Smooth muscle cell of the brain vasculature (primary cell): ENCODE data around the gene ZNFX1.

ENCODE experiments used
- DNase-seq: peaks from one replicate; pipeline ENCODE4 v3.0.0-alpha.2; 2012; ENCODE audit warnings: low read depth, low spot score

ZNFX1 gene

DNA sequence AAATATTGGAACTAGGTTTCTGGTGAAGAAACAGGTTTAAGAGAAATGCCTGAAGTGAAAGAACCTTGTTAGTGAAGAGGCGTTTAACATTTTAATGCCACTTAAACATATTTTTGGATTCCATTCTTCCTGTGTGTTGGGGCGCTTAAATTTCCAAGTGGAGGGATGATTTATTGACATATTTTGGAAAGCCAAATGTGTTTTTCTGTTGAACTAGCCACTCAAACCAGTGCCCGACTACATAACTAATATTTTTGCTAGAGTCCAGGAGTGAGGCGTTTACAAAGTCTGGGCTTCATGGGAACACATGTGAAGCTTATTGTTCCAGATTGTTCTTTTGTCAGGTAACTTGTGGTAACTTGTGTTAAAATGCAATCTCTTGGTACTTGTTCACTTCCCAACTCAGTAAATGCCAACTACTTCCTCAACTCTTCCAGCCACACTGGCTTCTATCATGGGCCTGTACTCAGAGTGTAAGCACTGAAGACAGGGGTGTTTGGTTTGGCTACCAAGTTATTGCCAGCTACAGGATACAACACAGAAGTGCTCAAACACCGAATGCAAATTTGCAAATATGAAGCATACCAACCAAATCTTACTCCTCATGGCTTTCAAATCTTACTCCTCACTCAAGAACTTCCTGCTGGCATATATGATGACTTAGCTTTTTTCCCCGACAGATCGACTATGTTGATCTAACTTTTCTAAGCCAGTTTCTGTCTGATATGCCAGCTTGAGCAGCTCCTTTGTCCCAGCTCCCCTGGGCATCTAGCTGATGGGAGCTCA is 2.0 kb upstream of the ZNFX1 start:
- no peak for DNase-seq

DNA sequence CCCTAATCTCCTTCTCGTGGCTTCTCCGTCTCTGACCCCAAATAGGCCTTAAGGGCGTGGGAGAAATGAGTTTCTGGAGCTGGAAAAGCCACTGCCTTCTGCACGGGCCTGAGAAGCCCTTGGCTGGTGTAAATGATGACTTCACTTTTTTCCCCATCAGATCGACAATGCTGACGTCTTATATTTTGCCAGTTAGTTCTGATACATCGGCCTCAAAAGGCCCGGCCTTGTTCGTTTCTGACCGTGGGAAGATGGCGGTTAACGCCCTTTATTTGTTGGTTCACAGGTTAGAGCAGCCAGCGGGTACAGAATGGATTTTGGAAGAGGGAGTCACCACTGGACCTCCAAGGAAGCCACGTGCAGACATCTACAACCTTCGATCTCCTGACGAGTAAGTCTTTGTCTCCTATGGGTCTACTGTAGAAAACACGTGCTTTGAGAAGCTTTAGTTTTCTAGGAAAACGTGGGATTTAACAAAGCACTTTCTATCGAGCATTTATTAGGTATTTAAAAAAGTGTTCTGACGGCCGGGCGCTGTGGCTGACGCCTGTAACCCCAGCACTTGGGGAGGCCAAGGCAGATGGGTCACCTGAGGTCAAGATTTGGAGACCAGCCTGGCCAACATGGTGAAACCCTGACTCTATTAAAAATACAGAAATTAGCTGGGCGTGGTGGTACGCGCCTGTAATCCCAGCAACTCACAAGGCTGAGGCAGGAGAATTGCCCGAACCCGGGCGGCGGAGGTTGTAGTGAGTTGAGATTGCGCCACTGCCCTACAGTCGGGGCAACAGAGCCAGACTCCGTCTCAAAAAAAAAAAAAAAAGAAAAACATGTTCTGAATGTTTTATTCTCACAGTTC is 1.2 kb upstream of the ZNFX1 start:
- no peak for DNase-seq

DNA sequence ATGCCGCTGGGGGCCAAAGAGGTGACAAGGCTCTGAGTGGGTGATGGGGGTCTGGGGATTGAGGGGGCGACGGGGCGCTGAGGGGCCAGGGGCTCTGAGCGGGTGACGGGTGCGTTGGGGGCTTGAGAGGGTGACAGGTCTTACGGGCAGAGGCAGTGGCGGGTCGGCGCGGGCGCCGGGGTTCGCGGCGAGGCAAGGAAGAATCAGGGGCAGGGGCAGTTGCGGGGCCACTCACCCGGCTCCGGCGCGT is 146 bp downstream of the ZNFX1 start:
- DNase-seq = no peak

DNA sequence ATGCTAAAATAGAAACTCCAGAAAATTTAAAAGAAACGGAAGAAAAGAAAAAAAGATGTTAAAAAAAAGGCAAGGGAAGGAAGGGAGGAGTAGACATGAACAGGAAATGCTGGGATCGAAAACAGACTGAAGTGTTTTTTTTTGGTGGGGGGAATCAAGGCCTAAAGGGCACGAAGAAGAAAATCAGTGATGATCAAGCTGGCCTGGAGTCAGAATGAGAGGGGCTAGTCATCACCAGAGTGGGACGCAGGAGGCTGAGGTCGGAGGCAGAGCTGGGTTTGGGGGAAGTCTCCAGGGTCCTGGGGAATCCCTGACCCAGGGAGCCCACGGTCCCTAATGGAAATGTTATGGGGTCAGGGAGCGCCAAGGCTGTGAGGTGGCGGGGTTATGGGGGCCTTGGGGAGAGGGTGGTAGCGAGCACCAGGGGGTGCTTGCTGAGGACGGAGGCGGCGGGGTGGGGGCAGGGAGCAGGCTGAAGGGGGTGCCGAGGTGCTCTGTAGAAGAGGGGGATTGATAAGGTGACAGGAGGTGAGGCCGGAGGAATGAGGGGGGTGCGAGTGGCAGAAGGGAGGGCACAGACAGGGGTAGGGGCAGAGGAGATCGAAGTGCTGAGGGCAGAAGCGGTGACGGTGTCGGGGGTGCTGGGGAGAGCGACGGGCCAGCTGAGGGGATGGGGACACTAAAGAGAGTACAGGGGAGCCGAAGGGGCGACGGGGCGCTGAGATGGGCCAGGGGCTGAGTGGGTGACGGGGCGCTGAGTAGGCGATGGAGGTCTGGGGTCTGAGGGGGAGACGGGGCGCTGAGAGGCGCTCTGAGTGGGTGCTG is 684 bp downstream of the ZNFX1 start:
- DNase-seq = no peak

DNA sequence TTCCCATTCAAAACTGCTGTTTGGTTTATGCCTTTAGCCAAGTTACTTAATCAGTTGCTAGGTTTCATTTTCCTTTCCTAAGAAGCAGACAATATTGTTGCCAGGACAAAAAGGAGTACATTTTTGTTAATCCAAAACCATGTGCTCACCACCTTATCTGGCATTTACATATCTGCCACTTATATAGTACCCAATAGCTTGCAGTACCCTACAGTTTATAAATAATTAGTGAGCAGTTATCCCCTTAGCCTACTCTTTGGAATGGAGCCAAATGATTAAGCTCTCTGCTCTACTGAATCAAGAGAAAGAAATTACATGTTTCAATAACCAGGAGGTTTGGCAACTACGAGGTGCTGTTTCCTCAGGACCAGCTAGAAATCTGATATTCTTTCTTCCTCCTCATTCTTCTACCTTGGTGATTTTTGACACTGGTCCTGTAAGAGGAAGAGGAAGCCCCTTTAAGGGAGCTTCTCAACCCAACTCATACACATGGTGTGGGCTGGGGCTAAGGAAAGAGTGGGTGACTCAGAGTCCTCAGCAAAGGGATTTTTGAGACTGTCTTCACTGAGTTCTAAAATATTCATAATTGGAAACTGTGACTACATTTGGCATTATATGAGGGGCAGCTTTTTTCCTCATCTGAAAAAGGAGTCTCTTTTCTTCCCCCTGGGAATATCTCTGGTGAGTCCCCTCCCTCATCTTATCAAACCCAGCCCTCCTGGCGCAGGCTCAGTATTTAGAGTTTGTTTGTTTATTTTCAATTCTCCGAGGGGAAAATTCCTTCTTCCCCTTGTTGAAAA is 1.5 kb downstream of the ZNFX1 start:
- DNase-seq = no peak

DNA sequence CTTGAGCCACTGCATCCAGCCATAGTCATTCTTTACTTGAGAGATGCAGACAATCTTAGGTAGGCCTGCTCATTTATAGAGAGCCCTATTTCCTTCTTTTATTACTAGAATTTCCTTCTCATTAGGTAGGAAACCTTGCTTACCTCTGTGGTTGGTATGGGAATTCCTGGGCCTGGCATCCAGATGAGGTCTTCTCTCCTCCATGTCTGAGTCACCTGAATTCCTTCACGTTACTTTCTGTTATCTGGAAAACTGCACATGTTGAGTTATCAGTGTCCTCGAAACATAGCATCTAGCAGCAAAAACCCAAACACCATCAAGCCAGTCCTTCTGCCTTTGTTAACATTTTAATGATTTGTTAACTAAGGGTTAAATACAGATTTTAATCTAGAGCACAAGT is 2.2 kb downstream of the ZNFX1 start:
- DNase-seq = no peak

DNA sequence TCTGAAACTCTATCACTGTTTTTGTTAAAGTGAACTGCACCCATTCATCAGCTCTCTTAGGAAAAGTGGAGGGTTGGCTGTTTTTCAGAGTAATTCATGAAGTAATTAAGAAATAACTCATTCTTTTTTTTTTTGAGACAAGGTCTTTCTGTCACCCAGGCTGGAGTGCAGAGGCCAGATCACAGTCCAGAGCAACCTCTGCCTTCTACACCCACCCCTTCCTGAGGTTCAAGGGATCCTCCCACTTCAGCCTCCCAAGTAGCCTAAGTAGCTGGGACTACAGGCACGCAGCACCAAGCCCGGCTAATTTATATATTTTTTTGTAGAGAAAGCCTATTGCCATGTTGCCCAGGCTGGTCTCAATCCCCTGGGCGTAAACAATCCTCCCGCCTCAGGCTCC is 2.6 kb downstream of the ZNFX1 start:
- no peak for DNase-seq

DNA sequence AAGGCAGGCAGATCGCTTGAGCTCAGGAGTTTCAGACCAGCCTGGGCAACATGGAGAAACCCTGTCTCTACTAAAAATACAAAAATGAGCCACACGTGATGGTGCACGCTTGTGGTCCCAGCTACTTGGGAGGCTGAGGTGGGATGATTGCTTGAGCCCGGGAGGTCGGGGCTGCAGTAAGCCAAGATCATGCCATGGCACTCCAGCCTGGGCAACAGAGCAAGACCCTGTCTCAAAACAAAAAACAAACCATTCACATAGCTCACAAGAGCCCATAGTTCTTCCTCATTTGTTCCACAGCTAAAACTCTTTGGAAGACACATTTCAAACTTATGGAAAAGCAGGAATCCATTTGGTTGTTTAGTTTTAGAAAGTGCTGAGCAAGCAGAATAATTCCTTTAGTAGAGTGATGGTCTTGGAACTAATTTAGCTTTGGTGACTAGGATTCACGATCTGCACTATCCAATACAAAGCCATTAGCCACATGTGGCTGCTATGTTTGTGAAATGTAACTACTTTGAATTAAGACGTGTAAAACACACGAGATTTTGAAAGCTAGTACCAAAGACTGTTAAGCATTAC is 4.1 kb downstream of the ZNFX1 start:
- DNase-seq = no peak

DNA sequence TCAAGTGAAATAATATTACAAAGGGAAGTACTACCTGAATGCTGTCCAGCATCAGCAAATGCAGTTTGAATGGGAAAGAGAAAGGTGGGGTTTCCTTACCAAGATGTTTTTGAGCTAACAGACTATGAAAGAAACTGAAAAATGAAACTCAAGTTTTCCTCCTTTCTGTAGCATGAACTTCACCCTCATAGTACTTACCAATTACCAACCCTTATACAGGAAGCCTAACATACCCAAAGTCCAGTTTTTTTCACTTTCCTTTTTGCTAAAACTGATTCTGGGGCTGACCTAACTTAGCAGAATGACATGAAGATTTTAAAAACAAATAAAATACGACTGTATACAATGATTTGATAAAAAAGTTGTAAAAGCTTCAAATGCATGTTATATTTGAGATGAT is 5.2 kb downstream of the ZNFX1 start:
- no peak for DNase-seq

DNA sequence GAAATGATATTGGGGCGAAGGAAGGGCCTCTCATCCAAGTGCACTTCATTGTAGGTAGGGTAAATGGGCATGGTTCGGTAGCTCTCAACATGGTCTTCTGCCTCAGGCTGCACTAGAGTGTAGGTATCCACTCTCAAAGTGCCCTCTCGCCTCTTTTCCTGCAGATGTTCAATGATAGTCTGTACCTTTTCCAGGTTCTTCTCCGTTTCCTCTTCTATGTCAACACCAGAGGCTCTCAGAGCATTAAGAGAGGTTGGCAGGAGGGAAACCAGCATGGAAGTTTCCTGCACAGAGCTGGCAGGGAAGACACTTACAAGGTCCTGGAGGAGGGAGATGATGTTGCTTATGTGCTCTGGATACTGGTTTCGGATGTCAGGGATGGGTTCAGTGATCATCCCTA is 7.1 kb downstream of the ZNFX1 start:
- DNase-seq = no peak

DNA sequence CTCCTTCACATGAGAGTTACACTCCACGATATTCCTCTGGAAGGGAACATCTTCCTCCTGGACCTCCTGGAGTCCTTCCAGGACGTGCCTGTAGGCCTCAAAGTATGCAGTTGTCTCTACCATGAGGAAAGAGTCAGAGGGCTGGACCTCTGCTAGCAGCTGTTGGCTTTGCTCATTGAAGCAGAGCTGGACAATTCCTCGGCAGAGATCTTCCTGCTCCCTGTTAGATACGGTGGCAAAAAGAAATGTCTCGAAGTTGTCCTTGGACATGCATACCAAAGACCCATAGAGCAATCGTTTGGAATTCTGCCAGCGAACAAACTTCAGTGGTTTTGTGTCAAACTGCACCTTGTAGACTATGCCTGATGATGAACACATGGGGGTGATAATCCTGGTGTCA is 7.7 kb downstream of the ZNFX1 start:
- no peak for DNase-seq

DNA sequence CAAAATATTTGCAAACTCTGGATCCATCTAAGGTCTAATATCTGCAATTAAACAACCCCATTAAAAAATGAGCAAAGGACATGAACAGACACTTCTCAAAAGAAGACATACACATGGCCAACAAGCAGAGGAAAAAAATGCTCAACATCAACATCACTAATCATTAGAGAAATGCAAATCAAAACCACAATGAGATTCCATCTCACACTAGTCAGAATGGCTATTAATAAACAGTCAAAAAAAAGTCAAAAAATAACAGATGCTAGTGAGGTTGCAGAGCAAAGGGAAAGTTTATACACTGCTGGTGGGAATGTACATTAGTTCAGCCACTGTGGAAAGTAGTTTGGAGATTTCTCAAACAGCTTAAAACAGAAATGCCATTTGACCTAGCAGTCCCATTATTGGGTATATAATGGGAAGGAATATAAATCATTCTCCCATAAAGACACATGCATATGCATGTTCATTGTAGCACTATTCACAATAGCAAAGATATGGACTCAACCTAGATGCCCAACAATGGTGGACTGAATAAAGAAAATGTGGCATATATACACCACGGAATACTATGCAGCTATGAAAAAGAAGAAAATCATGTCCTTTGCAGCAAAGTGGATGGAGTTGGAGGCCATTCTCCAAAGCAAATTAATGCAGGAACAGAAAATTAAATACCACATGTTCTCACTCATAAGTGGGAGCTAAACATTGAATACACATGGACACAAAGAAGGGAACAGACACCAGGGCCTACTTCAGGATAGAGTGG is 9.1 kb downstream of the ZNFX1 start:
- DNase-seq = no peak

DNA sequence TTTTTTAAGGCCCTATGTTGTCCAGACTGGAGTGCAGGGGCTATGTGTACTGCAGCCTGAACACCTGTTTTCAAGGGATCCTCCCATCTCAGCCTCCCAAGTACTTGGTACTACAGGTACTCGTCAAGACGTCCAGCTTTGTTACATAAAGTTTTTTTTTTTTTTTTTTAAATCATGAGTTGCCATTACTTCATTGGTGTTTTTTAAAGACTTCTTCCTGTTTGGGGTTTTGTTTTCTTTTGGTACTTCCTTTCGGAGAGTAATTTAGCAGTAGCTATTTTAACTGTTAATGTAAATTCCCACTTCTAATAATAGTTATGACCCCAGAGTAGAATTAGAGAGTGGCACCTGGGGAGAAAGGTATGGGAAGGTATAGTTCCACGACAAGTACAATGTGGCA is 10.5 kb downstream of the ZNFX1 start:
- no peak for DNase-seq

DNA sequence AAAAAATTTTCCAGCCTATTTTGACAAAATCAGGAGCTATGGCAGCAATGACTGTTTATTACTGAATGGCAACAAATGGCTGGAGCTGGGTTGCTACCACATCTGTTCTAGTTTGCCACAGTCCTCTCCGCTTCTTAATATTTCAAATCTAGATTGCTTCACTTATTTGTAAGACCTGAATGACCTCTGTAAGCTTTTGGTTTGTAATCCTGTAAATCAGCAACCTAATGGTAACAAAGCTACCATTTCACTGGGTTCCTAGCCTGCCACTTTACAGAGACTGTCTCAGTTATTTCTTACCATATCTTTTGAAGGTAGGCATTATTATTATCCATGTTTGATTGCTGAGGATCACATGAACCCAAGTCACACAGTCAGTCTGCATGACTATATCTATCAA is 15.4 kb downstream of the ZNFX1 start:
- no peak for DNase-seq

DNA sequence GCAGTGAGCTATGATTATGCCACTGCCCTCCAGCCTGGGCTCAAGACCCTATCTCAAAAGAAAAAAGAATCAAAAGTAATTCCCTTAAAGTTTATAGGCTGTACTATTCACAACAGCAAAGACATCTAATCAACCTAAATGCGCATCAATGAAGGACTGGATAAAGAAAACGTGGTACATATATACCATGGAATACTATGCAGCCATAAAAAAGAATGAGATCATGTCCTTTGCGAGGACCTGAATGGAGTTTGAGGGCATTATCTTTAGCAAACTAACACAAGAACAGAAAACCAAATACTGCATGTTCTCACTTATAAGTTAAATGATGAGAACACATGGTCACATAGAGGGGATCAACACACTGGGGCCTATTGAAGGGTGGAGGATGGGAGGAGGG is 16.7 kb downstream of the ZNFX1 start:
- no peak for DNase-seq

DNA sequence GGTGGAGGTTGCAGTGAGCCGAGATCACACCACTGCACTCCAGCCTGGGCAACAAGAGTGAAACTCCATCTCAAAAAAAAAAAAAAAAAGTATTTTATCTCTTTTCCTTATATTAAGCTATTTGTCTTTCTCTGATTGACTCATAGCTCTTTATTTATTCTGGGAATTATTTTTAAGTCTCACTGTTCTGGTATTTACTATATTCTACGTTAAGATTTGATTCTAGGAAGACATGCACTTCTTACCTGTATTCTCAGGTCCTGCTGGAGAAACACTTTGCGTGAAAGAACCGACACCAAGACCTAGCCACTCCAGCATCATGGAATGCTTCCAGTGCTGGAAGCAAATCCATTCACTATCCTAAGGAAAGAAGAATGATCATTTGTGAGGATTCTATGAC is 17.6 kb downstream of the ZNFX1 start:
- no peak for DNase-seq

DNA sequence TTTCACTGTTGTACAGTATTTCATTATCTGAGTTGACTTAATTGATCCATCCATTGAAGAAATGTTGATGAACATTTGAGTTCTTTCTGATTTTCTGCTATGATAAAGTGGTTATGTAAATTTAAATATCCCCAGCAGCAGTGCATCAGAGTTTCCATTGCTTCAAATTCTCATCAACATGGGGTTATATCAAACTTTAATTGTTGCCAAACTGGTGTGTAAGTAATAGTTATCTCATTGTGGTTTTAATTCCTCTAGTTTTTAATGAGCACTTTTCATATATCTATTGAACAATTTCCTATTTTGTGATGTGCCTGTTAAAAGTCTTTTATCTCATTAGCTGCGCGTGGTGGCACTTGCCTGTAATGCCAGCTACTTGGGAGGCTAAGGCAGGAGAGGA is 18.1 kb downstream of the ZNFX1 start:
- no peak for DNase-seq

DNA sequence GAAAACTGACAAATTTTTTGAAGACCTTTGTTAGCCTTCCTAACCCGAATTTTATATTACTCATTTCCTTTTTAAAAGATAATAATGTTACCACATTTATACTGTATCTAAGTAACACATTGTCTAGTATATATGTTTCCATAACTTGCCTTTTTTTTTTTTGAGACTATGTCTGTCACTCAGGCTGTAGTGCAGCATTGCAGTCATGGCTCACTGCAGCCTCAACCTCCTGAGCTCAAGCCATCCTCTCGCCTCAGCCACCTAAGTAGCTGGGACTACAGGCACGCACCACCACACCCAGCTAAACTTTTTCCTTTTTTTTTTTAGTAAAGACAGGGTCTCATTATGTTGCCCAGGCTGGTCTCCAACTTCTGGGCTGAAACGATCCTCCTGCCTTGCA is 18.6 kb downstream of the ZNFX1 start:
- DNase-seq = no peak

DNA sequence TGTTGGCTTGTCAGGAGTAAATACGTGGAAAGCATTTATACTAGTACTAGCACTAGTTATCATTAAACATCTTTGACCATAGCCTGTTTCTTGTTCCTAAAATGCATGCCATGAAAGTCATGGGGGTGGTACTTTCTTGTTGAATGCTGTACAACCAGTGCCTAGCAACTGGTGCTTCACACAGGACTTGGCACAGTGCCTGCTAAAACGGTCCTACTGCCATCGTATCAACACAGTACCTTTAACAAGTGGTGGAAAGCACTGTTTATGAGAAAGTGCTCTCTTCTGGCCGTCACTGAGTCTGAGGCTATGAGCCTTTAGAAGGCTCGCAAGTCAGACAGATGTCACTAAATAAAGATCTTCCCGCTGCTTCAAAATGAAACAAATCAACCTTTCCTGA is 21.6 kb downstream of the ZNFX1 start:
- DNase-seq = no peak

DNA sequence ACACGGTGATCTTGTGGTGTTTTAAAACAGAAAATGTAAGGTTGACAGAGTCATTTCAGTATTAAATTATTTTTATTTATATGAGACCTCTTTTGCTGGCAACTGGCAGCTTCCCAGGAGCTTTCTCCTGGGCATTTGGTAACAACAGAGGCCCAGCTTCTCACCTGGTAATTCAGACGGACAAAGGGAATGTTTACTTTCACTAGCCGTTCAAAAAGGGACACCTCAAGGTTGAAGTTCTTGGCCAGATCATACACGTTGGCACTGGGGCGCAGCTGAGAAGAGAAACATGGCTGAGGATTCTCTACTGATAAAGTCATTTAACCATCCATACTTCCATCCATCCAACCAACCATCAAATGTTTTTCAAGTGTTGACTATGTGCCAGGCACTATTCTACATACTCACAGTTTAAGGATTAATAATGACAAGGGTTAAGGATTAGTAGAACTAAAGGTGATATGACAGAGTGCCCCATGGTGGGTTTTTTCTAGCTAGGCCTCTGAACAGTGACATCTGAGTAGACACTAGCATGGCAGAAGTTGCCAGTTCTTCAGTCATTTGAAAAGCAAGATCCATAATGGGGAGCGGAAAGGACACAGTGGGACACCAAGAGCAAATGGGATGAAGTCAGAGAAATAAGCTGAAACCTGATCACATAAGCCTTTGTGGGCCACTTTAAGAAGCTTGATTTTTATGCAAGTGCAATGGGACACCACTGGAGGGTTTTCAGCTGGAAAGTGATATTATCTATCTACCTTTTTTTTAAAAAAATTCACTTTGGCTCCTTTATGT is 25.1 kb downstream of the ZNFX1 start:
- DNase-seq = no peak
